ENCODE measurements around the gene KRT6B.
"Not testable (repeated sequence)": the region's sequence is repeated elsewhere in the genome, so short reads cannot be mapped to it uniquely, and the experiment has no call there.

Gene KRT6B

GRCh38 chr12:52452101-52452500, at the start of gene KRT6B:
KRT6B (minus strand) TSS chr12:52452146; CDS start chr12:52452078, 68 bp downstream.
- Histone ChIP-seq H3K27ac (peak within 1 kb of the TSS in 3 of 21 experiments; percentile 28 to 51 (median 44)), H3K4me3 (peak within 1 kb of the TSS in 5 of 7 experiments; percentile 3 to 24 (median 17))

GRCh38 chr12:52501490-52501889, 49.5 kb upstream of the KRT6B start:
- H3K27ac ChIP-seq, result no peak overlapping the region
- no peak overlapping the region for H3K4me3 ChIP-seq

GRCh38 chr12:52500574-52500973, 48.6 kb upstream of the KRT6B start:
- not testable (repeated sequence) for H3K4me3 ChIP-seq, H3K27ac ChIP-seq

- Histone ChIP-seq H3K4me3 (no peak overlapping the region), H3K27ac (no peak overlapping the region)
Observed at GRCh38 chr12:52499806-52500560, 48.0 kb upstream of the KRT6B start.

- no peak overlapping the region for H3K27ac ChIP-seq
- no peak overlapping the region for H3K4me3 ChIP-seq
Observed at GRCh38 chr12:52498946-52499345, 47.0 kb upstream of the KRT6B start.

GRCh38 chr12:52497975-52498374, 46.0 kb upstream of the KRT6B start:
- H3K27ac ChIP-seq, result no peak overlapping the region

GRCh38 chr12:52496590-52497071, 44.7 kb upstream of the KRT6B start:
- peak overlapping the region in 18 of 21 experiments; percentile 16 to 82 (median 65) for H3K27ac ChIP-seq
- H3K4me3 ChIP-seq, result no peak overlapping the region

More at GRCh38 chr12:52497975-52498374, 46.0 kb upstream of the KRT6B start:
- H3K4me3 ChIP-seq, result no peak overlapping the region

GRCh38 chr12:52496054-52496453, 44.1 kb upstream of the KRT6B start:
- Histone ChIP-seq H3K4me3 (no peak overlapping the region), H3K27ac (peak overlapping the region in 19 of 21 experiments; percentile 16 to 82 (median 68))

GRCh38 chr12:52495389-52495788, 43.4 kb upstream of the KRT6B start:
- Histone ChIP-seq H3K4me3 (no peak overlapping the region), H3K27ac (peak overlapping the region in 17 of 21 experiments; percentile 16 to 82 (median 70))

GRCh38 chr12:52494518-52494917, 42.6 kb upstream of the KRT6B start:
- Histone ChIP-seq H3K4me3 (no peak overlapping the region), H3K27ac (peak overlapping the region in 14 of 21 experiments; percentile 21 to 82 (median 70))

- peak overlapping the region in 15 of 21 experiments; percentile 21 to 82 (median 69) for H3K27ac ChIP-seq
- H3K4me3 ChIP-seq, result no peak overlapping the region
Observed at GRCh38 chr12:52494100-52494499, 42.2 kb upstream of the KRT6B start.

GRCh38 chr12:52493172-52493571, 41.2 kb upstream of the KRT6B start, which contains the start of gene KRT6A:
KRT6A (minus strand) TSS chr12:52493257; CDS start chr12:52493188, 69 bp downstream.
- Histone ChIP-seq H3K27ac (peak within 1 kb of the TSS in 20 of 21 experiments; percentile 33 to 82 (median 68)), H3K4me3 (peak within 1 kb of the TSS; percentile 19 to 37 (median 28))

GRCh38 chr12:52492405-52492804, 40.5 kb upstream of the KRT6B start:
- Histone ChIP-seq H3K27ac (peak overlapping the region in 14 of 21 experiments; percentile 1 to 67 (median 50)), H3K4me3 (peak overlapping the region; percentile 19 to 37 (median 28))

GRCh38 chr12:52491495-52491894, 39.5 kb upstream of the KRT6B start:
- peak overlapping the region in 6 of 21 experiments; percentile 23 to 60 (median 36) for H3K27ac ChIP-seq
- H3K4me3 ChIP-seq, result peak overlapping the region; percentile 19 to 37 (median 28)

- H3K4me3 ChIP-seq, result no peak overlapping the region
- H3K27ac ChIP-seq, result no peak overlapping the region
Observed at GRCh38 chr12:52488736-52489135, 36.8 kb upstream of the KRT6B start.

GRCh38 chr12:52487744-52488443, 35.9 kb upstream of the KRT6B start:
- H3K4me3 ChIP-seq, result not testable (repeated sequence)

GRCh38 chr12:52487211-52487610, 35.3 kb upstream of the KRT6B start:
- no peak overlapping the region for H3K4me3 ChIP-seq
- no peak overlapping the region for H3K27ac ChIP-seq

More at GRCh38 chr12:52487744-52488443, 35.9 kb upstream of the KRT6B start:
- not testable (repeated sequence) for H3K27ac ChIP-seq

GRCh38 chr12:52486166-52487105, 34.5 kb upstream of the KRT6B start:
- no peak overlapping the region for H3K4me3 ChIP-seq
- no peak overlapping the region for H3K27ac ChIP-seq

- Histone ChIP-seq H3K4me3 (no peak overlapping the region), H3K27ac (no peak overlapping the region)
Observed at GRCh38 chr12:52480073-52480472, 28.1 kb upstream of the KRT6B start.

Data from skin epidermis (tissue), 12 donors.